HG03439 (cell line): ENCODE data around the gene S100A9.
"Not testable (repeated sequence)": the region's sequence is repeated elsewhere in the genome, so short reads cannot be mapped to it uniquely, and the experiment has no call there.

Source experiments
- ATAC-seq: cut with Tn5 transposase; IDR thresholded peaks from one replicate; pipeline ENCODE4 v1.9.1; 2021; ENCODE audit warnings: mild to moderate bottlenecking, moderate library complexity; ENCODE audit not compliant: unreplicated experiment

Gene S100A9

GRCh38 chr1:153344718-153345025 is 13.0 kb upstream of the S100A9 start:
- ATAC-seq: no peak

DNA sequence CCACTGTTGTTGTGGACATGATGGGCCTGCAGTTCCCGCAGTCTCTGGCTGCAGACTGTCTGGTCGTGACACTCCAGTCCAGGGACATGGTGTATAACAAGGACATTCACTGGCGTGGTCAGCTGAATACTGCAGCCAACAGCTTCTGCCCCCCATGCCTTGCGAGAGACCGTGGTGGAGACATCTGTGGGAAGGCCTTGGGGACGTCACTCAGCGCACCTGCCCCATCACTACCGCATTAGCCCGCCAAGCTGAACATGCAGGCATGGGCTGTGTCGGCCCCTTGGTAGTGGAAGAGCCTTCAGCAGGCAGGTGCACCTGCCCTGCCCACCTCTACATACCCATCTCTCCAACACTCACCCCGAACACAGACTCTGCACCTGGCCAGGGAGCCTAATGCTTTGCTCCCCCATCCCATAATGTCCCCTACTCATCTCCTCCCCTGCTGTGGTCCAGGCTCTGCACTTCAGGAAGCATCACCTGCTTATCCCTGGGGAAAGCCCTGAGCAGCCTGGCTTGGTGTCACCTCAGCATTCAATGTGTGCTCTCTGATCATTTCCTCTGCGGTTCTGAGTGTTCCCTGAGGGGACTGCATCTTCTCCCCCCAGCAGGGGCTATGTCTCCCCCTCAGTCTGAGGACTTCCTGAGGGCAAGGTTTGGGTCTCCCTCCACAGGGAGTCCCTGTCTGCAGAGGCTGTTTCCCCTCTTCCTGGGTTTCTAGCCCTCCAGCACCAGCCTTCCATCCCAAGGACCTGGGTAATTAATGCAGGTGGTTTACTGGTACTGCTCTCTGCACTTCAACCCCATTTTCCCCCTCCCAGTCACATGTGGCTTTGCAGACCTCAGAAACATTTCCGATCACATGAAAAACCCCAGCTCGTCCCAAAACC is 12.2 kb upstream of the S100A9 start:
- ATAC-seq: no peak

DNA sequence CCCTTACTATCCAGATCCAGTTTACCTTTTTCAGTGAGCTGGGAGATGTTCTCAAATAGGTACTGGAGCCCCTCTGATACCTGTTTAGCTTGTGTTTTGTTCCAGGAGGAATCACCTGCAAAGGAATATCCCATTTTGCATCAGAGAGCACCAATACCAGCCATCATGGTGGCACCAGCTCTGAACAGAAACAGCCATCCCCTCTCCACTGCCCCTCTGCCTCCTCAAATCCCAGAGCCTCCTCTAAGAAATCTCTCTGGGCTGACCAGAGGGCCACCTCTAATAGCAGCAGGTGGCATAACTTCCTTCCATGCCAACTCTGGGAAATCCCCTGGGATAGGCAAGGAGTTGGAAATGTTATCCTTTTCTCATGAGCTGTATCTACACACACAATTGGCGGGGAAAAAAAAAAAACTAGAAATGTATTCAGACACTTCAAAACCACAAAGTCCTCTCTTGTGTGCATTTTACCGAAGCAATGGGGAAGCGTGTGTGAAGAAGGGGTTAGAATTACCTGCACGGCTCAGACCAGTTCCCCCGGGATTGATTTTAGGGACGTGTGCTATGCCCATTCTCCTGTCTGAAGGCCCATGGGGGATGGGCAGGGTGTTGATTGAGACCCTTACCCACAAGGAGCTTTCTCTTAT is 11.5 kb upstream of the S100A9 start:
- ATAC-seq: no peak

DNA sequence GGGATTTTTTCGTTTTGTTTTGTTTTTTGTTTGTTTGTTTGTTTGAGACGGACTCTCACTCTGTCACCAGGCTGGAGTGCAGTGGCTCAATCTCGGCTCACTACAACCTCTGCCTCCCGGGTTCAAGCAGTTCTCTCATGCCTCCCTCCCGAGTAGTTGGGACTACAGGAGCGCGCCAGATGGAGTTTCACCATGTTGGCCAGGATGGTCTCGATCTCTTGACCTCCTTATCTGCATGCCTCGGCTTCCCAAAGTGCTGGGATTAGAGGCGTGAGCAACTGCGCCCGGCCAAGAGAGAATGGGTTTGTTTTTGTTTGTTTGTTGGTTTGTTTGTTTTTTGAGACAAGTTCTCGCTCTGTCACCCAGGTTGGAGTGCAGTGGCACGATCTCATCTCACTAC is 10.6 kb upstream of the S100A9 start:
- not testable (repeated sequence) for ATAC-seq

DNA sequence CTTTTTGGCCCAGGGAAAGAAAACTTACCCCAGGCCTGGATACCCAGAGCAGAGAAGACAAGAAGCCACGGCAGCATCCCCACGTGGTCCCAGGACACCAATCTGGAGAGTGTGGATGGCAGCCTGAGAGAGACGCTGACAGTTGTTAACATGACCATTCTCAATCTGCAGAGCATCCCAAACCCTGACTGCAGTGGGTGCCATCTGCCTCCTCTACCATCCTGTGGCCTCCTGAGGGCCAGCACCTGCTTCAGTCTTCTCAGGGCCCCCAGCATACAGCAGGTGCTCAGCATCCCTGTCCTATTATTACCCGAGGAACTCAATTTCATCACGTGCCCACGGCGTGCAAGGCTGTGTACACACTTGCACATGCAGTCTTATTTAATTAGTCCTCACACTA is 9.8 kb upstream of the S100A9 start:
- ATAC-seq: no peak

DNA sequence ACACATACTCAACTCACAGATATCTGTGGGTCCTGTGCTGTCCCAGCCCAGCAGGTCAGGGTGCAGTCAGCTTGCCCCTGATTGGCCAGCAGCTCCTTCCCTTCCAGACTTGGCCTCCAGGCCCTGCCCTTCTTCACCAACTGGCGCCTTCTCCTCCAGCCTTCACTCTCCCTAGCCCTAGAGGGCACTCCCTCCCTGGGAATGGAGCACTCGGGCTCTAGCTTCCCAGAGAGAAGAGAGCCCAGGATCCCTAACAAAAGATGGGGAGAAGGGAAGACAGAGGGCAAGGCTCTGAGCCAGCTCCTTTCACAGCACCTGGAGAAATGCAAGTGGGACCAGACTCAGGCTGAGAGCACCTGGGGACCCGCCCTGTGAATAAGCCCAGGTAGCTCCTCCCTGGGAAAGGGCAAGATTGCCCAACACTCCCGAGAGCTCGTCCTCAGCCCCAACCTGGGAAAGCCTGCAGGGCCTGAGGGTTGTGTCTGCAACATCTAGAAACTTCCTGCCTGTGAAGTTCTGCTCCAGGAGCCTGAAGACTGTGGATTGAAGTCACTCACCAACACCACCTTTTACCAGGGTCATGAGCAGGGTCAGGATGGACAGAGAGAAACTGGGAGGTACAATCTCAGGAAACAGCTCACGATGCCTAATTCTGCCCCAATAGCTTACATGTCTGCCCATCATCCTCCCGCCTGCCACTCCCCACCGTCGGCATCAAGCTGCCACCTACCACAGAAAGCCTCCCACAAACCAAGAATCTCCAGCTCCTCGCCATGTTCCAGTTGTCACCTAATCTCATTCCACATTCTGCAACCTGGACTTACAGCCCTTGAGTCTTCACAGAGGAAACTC is 8.9 kb upstream of the S100A9 start, which contains the start of gene PGLYRP4:
Gene PGLYRP4 (minus strand): TSS at position 331 of the 852 bp plus-strand sequence. CDS start 909 bp downstream, outside the sequence.
- no peak for ATAC-seq

- no peak for ATAC-seq
Observed at GRCh38 chr1:153349363-153350320, 8.0 kb upstream of the S100A9 start.

DNA sequence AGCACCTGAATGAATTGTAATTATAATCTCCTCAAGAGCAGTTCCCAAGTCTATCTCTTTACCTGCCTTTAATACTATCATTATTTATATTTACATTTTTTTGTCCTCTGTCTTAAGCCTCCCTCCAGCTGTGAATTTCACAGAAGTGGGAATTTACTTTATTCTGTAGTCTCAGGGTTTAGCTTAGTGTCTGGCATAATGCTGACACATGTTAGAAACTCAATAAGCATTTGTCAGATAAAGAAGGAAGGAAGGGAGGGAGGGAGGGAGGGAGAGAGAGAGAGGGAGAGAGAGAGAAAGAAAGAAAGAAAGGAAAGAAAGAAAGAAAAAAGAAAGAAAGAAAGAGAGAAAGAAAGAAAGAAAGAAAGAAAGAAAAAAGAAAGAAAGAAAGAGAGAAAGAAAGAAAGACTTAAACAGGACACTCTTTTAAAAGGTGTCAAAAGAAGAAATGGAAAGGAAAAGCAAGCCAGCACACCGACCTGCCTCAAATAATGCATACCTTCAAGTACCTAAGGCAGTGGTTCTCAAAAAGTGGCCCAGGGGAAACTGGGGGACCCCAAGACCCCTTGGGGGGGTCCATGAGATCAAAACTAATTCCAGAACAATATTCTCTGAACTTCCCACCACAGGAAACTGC is 7.2 kb upstream of the S100A9 start:
- ATAC-seq: no peak

DNA sequence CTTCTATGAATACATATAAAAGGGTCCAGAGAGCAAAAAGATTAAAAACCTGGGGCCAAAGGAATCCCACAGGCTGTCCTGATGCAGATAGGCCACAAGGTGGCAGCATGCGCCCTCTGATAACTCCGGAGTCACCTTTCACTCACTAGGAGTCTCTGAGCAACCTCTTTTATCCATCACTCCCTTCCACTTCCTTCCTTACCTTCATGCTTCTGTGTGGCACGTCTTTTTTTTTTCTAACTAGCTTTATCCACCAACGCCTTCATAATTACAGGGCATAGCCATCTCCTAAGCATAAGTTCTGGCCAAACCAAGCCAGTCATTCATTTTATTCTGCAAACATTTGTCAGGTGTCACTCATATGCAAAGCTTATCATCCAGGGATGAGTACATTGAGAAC is 5.1 kb upstream of the S100A9 start:
- no peak for ATAC-seq

- ATAC-seq: no peak
Observed at GRCh38 chr1:153353226-153353947, 4.3 kb upstream of the S100A9 start.

- no peak for ATAC-seq
Observed at GRCh38 chr1:153354515-153355193, 3.0 kb upstream of the S100A9 start.

- ATAC-seq: no peak
Observed at GRCh38 chr1:153355445-153356071, 2.1 kb upstream of the S100A9 start.

- ATAC-seq: no peak
Observed at GRCh38 chr1:153356392-153357075, 1.1 kb upstream of the S100A9 start.

DNA sequence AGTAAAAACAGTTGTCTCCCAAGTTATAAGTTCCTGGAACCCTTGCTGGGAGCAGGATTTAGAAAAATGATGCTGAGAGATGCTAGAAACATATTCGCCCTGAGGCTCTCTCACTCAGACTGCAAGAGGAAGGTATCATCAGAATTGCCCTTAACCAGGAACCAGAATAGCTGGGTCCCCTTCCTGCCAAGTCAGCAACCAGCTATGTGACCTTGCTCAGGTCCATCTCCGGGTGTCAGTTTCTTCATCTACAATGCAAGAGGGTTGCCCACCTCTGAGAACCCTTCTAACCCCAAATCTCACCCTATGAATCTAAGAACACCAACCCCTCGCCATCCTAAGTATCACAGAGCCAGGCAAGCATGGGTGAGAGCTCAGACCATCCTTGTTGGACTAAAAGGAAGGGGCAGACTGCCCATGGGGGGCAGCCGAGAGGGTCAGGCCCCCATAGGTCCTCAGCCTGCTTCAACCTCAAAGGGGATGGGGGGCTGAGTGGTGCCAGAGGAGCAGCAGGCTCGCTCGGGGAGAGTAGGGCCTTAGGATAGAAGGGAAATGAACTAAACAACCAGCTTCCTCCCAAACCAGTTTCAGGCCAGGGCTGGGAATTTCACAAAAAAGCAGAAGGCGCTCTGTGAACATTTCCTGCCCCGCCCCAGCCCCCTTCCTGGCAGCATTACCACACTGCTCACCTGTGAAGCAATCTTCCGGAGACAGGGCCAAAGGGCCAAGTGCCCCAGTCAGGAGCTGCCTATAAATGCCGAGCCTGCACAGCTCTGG is 390 bp upstream of the S100A9 start:
- no peak for ATAC-seq

DNA sequence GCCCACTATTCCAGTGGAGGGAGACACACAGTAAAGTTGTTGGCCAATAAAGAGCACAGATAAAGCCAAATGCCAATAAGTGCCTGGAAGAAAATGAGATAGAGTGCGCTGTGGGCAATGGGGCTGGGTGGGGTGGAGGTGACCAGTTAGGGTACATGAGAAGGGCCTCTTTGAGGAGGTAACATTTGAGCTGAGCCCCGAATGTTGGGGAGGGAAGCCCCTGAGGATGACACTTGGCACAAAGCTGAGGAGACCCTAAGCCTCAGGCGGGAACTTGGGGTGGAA is 979 bp downstream of the S100A9 start:
- ATAC-seq: no peak

GRCh38 chr1:153359241-153359640 is 1.6 kb downstream of the S100A9 start:
- no peak for ATAC-seq

- ATAC-seq: no peak
Observed at GRCh38 chr1:153360190-153360589, 2.5 kb downstream of the S100A9 start.
